Liver (tissue), 9 donors: ENCODE data around the gene KCNJ10. TPM values are rescaled to one million over a fixed set of nuclear protein-coding genes. Genes with fewer than 3 reads are reported as not detected.

Experiments
- DNase-seq: peaks from one replicate; pipeline ENCODE4 v3.0.0-alpha.2; 2017; ENCODE audit warnings: low spot score
- H3K27ac ChIP-seq, 2 donors: one replicate each; pipeline ENCODE4 v1.7.0; 2013; ENCODE audit warnings: inconsistent platforms in 2 of 2, low read length in 2 of 2, control low read depth in 1 of 2, low read depth in 1 of 2, mild to moderate bottlenecking in 1 of 2
- H3K27me3 ChIP-seq, 4 donors: one replicate each; pipeline versions ENCODE4 v1.6.1 to v1.7.0; 2013; ENCODE audit warnings: low read length in 3 of 4, inconsistent platforms in 1 of 4, mild to moderate bottlenecking in 1 of 4, moderate library complexity in 1 of 4; ENCODE audit not compliant: control insufficient read depth in 4 of 4, insufficient read depth in 4 of 4
- H3K36me3 ChIP-seq, 4 donors: one replicate each; pipeline versions ENCODE4 v1.6.1 to v1.7.0; 2013; ENCODE audit warnings: low read length in 3 of 4, mild to moderate bottlenecking in 3 of 4, low read depth in 1 of 4, moderate library complexity in 1 of 4; ENCODE audit not compliant: control insufficient read depth in 4 of 4, insufficient read depth in 3 of 4
- H3K4me1 ChIP-seq, 4 donors: one replicate each; pipeline versions ENCODE4 v1.6.1 to v1.7.0; 2013; ENCODE audit warnings: low read length in 3 of 4, mild to moderate bottlenecking in 3 of 4, moderate library complexity in 1 of 4; ENCODE audit not compliant: control insufficient read depth in 4 of 4, insufficient read depth in 4 of 4
- H3K4me3 ChIP-seq, 3 donors: one replicate each; pipeline versions ENCODE4 v1.6.1 to v1.7.0; 2013; ENCODE audit warnings: low read length in 3 of 3, control low read depth in 1 of 3, low read depth in 1 of 3, mild to moderate bottlenecking in 1 of 3
- H3K9ac ChIP-seq, 2 donors: one replicate each; pipeline ENCODE4 v1.7.0; 2013; ENCODE audit warnings: low read length in 2 of 2, mild to moderate bottlenecking in 2 of 2, moderate library complexity in 2 of 2, control low read depth in 1 of 2, low read depth in 1 of 2
- H3K9me3 ChIP-seq, 4 donors: one replicate each; pipeline versions ENCODE4 v1.6.1 to v1.7.0; 2013; ENCODE audit warnings: low read length in 3 of 4; ENCODE audit not compliant: control insufficient read depth in 4 of 4
- ATF3 ChIP-seq: IDR thresholded peaks from 2 replicates; pipeline ENCODE4 v1.6.1; 2016; ENCODE audit warnings: antibody characterized with exemption
- CTCF ChIP-seq: fragments of 150-350 bp; IDR thresholded peaks from 2 replicates; pipeline ENCODE4 v1.5.1; 2017; ENCODE audit warnings: improper control_type of control experiment, low read depth, low read length; ENCODE audit not compliant: missing input control
- EGR1 ChIP-seq, 2 donors: IDR thresholded peaks; 2 replicates each; pipeline ENCODE4 v1.6.1; 2016 to 2018; ENCODE audit warnings: antibody characterized with exemption in 2 of 2, low read depth in 2 of 2
- FOXA1 ChIP-seq: IDR thresholded peaks from 2 replicates; pipeline ENCODE4 v1.6.1; 2016; ENCODE audit warnings: antibody characterized with exemption
- FOXA2 ChIP-seq: IDR thresholded peaks from 2 replicates; pipeline ENCODE4 v1.6.1; 2016; ENCODE audit warnings: antibody characterized with exemption
- GABPA ChIP-seq, 2 donors: IDR thresholded peaks in 1 of 2; conservative IDR thresholded peaks in 1 of 2; 2 replicates each; pipeline ENCODE4 v1.6.1; 2016; ENCODE audit warnings: antibody characterized with exemption in 2 of 2, mild to moderate bottlenecking in 1 of 2, moderate library complexity in 1 of 2
- HNF4A ChIP-seq, 2 donors: conservative IDR thresholded peaks; 2 replicates each; pipeline ENCODE4 v1.6.1; 2016; ENCODE audit warnings: antibody characterized with exemption in 2 of 2, mild to moderate bottlenecking in 2 of 2
- HNF4G ChIP-seq: IDR thresholded peaks from 2 replicates; pipeline ENCODE4 v1.6.1; 2016; ENCODE audit warnings: antibody characterized with exemption
- JUND ChIP-seq, 2 donors: IDR thresholded peaks; 2 replicates each; pipeline ENCODE4 v1.6.1; 2016; ENCODE audit warnings: antibody characterized with exemption in 2 of 2
- MAX ChIP-seq: IDR thresholded peaks from 2 replicates; pipeline ENCODE4 v1.6.1; 2016; ENCODE audit warnings: antibody characterized with exemption
- NR2F2 ChIP-seq: IDR thresholded peaks from 2 replicates; pipeline ENCODE4 v1.6.1; 2016; ENCODE audit warnings: antibody characterized with exemption
- RAD21 ChIP-seq, 2 donors: IDR thresholded peaks; 2 replicates each; pipeline ENCODE4 v1.6.1; 2016; ENCODE audit warnings: antibody characterized with exemption in 2 of 2, mild to moderate bottlenecking in 2 of 2
- REST ChIP-seq: IDR thresholded peaks from 2 replicates; pipeline ENCODE4 v1.6.1; 2016; ENCODE audit warnings: antibody characterized with exemption, mild to moderate bottlenecking
- RXRA ChIP-seq, 2 donors: IDR thresholded peaks; 2 replicates each; pipeline ENCODE4 v1.6.1; 2017 to 2018; ENCODE audit warnings: antibody characterized with exemption in 2 of 2, mild to moderate bottlenecking in 1 of 2
- SP1 ChIP-seq: IDR thresholded peaks from 2 replicates; pipeline ENCODE4 v1.6.1; 2018; ENCODE audit warnings: antibody characterized with exemption, mild to moderate bottlenecking
- TAF1 ChIP-seq: conservative IDR thresholded peaks from 2 replicates; pipeline ENCODE4 v1.6.1; 2016; ENCODE audit warnings: antibody characterized with exemption, mild to moderate bottlenecking
- YY1 ChIP-seq: IDR thresholded peaks from 2 replicates; pipeline ENCODE4 v1.6.1; 2016; ENCODE audit warnings: antibody characterized with exemption, mild to moderate bottlenecking
- ZBTB33 ChIP-seq: IDR thresholded peaks from 2 replicates; pipeline ENCODE4 v1.6.1; 2016; ENCODE audit warnings: antibody characterized with exemption
- WGBS: extraction: QIAGEN DNeasy Blood & Tissue Kit; methylation state at CpG from one replicate; pipeline ENCODE4 v1.1.7; 2013; 5-methylcytosine and 5-hydroxymethylcytosine counted together
- polyA plus RNA-seq, 2 donors: library from polyadenylated mRNA; stranded (reverse) in 1 of 2; unstranded in 1 of 2; fragments of 200-250 nt in 1 of 2; fragments of >200 nt in 1 of 2; fragmentation: Nextera tagmentation in 1 of 2; extraction: Ambion mirVana in 1 of 2; gene quantifications; one replicate each; pipeline versions ENCODE4 v1.2.1 to v1.2.3, GENCODE V29; 2013 to 2015
- total RNA-seq, 2 donors: library from RNA; depleted of rRNA; stranded (reverse); fragments of >200 nt; gene quantifications; one replicate each; pipeline ENCODE4 v1.2.3, GENCODE V29; 2014
- donor health status: healthy.
- donor health status: healthy.
- donor health status: healthy.
- donor health status: healthy.
- donor health status: healthy.

Gene KCNJ10
- total and polyA plus RNA-seq, 4 donors, result 0.48 to 1.6 (median 0.52) TPM

- Histone ChIP-seq H3K9ac (no peak overlapping the region), H3K4me1 (peaks cover 0 to 3% (median 0%) of the 10 kb centered on the region in 4 donors), H3K9me3 (no peaks in the 10 kb centered on the region), H3K4me3 (no peak overlapping the region), H3K27me3 (no peaks in the 10 kb centered on the region), H3K27ac (no peak overlapping the region), H3K36me3 (no peaks in the 10 kb centered on the region)
- TF ChIP-seq HNF4A (conservative IDR thresholded peaks at IDR 0.05) (peak; percentile 52 to 63), RXRA (IDR thresholded peaks at IDR 0.05) (peak; percentile 10 to 41), REST (no peak), SP1 (no peak)
- WGBS, result 57% methylated on average over 2 of the region's 2 CpGs
- no peak for DNase-seq
Observed at GRCh38 chr1:159986093-159986492, 83.9 kb downstream of the KCNJ10 start.

GRCh38 chr1:159985473-159985872 is 84.5 kb downstream of the KCNJ10 start:
- WGBS, result 94% methylated on average over 6 of the region's 6 CpGs
- Histone ChIP-seq H3K4me1 (peaks cover 0 to 3% (median 0%) of the 10 kb centered on the region in 4 donors), H3K27ac (no peak overlapping the region), H3K4me3 (no peak overlapping the region), H3K36me3 (no peaks in the 10 kb centered on the region), H3K9me3 (no peaks in the 10 kb centered on the region), H3K9ac (no peak overlapping the region), H3K27me3 (no peaks in the 10 kb centered on the region)
- no peak for DNase-seq
- TF ChIP-seq RXRA (IDR thresholded peaks at IDR 0.05) (no peak), EGR1 (IDR thresholded peaks at IDR 0.05; ENCODE audit: low read depth in 2 of 2) (no peak), FOXA1 (no peak), ATF3 (no peak), HNF4G (no peak), MAX (no peak), CTCF (no peak), HNF4A (conservative IDR thresholded peaks at IDR 0.05) (no peak), JUND (IDR thresholded peaks at IDR 0.05) (no peak), FOXA2 (no peak), YY1 (no peak), REST (no peak), NR2F2 (no peak), ZBTB33 (no peak), RAD21 (IDR thresholded peaks at IDR 0.05) (no peak), GABPA (IDR thresholded peaks at IDR 0.05 in 1 of 2, conservative IDR thresholded peaks at IDR 0.05 in 1 of 2) (no peak), TAF1 (no peak), SP1 (no peak)
